ENCODE data around the gene MT1X.

MT1X gene

DNA sequence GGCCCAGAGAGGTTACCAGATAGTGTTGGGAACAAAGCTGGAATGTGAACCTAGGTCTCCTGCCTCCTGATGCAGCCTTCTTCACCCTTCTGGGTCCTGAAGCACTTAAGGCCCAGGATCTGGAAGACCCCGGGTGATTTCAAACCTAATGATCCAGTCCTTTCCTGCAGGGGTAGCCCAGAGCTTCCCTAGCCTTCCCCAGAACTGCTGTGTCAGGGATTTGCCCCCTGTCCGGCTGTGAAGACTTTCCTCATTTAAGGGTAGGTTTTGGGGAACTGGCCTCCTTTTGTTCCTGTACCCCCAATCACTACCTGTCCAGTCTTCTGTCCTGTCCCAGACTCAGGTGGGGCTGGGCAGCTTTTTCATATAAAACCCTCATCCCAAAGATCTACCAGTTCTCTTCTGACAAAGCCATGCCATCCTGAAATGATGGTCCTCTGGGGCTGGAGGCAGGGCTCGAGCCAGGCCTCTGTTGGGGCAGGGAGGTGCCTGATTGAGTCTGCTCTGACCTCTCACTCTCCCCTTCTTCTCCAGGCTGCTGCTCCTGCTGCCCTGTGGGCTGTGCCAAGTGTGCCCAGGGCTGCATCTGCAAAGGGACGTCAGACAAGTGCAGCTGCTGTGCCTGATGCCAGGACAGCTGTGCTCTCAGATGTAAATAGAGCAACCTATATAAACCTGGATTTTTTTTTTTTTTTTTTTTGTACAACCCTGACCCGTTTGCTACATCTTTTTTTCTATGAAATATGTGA, 1.3 kb downstream of the MT1X start:
- TF ChIP-seq, protein P1, sequence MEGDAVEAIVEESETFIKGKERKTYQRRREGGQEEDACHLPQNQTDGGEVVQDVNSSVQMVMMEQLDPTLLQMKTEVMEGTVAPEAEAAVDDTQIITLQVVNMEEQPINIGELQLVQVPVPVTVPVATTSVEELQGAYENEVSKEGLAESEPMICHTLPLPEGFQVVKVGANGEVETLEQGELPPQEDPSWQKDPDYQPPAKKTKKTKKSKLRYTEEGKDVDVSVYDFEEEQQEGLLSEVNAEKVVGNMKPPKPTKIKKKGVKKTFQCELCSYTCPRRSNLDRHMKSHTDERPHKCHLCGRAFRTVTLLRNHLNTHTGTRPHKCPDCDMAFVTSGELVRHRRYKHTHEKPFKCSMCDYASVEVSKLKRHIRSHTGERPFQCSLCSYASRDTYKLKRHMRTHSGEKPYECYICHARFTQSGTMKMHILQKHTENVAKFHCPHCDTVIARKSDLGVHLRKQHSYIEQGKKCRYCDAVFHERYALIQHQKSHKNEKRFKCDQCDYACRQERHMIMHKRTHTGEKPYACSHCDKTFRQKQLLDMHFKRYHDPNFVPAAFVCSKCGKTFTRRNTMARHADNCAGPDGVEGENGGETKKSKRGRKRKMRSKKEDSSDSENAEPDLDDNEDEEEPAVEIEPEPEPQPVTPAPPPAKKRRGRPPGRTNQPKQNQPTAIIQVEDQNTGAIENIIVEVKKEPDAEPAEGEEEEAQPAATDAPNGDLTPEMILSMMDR (IDR thresholded peaks at IDR 0.05; ENCODE audit: insufficient read depth, low read depth, low read length, missing control alignments): no peak
- peak overlapping the region; percentile 99 for H3K4me3 ChIP-seq (ENCODE audit: low read length)
- no peak for DNase-seq (ENCODE audit: low read depth)

GRCh38 chr16:56684256-56684925, 2.1 kb downstream of the MT1X start:
- TF ChIP-seq, protein P1 (IDR thresholded peaks at IDR 0.05; ENCODE audit: insufficient read depth, low read depth, low read length, missing control alignments): no peak
- DNase-seq (ENCODE audit: low read depth): peak; percentile 44
- peak overlapping the region; percentile 99 for H3K4me3 ChIP-seq (ENCODE audit: low read length)

DNA sequence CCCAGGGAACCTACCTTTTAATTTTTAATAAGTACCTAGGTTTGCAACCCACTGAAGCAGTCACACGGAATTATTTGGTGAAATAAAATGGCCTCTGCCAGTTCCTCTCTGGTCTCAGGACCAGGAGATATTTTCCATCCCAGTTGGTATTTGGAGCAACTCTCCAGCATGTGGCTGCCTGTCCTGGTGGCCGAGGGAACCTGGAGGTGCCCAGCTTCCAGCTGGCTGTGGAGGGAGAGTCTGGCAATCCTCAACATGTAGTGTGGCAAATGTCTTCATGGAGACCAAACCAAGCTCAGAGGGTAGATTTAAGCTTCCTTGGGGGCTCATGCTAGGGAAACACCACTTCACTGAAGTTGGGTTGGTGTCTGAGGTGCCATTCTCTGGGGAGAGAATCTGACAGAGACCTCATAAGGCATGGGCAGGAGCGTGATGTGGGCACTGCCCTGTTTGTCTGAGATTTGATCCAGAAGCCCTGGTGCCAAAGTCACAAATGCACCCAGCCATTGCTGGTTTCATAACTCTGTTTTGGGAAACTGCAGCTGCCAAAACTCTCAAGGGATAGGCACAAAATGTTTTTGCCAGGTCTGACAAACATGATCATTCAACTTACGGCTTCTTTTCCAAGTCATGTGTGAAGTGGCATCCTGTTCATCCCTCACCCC, 2.8 kb downstream of the MT1X start:
- peak overlapping the region; percentile 99 for H3K4me3 ChIP-seq (ENCODE audit: low read length)
- TF ChIP-seq, protein P1 (IDR thresholded peaks at IDR 0.05; ENCODE audit: insufficient read depth, low read depth, low read length, missing control alignments): no peak
- DNase-seq (ENCODE audit: low read depth): peak; percentile 43

- TF ChIP-seq, protein P1 (IDR thresholded peaks at IDR 0.05; ENCODE audit: insufficient read depth, low read depth, low read length, missing control alignments): no peak
- no peak for DNase-seq (ENCODE audit: low read depth)
- no peak overlapping the region for H3K4me3 ChIP-seq (ENCODE audit: low read length)
Measured at GRCh38 chr16:56686758-56687157, 4.5 kb downstream of the MT1X start.

DNA sequence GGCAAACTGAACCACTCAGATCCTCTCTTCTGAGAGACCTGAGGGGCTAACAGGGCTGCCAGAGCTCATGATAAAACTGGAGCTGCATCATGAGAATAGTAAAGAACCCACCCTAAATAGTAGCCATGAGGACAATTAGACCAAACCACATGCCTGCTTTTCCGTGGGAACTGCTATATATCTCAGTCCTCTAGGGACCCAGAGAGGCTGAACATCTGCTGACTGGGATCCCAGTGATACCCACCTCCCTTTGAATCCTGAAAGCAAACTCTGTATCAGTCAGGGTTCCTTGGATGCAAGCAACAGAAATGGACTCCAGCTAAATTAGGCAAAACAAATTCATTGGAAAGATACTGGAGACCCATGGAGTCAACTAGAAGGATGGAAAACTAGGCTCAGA, 6.5 kb downstream of the MT1X start:
- no peak for DNase-seq (ENCODE audit: low read depth)
- no peak overlapping the region for H3K4me3 ChIP-seq (ENCODE audit: low read length)
- TF ChIP-seq, protein P1 (IDR thresholded peaks at IDR 0.05; ENCODE audit: insufficient read depth, low read depth, low read length, missing control alignments): no peak

DNA sequence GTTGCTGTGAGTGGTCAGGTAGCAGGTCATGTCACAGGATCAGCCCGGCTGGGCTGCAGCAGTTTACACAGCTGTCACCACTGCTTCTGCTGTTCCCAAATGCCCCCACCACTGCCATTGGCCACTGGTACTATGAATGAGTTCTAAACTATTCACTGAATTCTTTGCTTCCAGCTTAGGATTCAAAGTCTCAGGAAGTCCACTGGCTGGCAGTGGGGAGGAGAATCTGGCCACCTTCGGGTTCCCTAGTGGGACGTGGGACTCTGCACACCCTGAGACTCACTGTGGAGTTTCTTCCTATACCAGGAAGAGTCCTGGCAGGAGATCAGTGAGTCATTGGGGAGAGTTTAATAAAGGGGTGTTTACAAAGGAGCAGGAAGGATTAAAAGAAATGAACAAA, 6.9 kb downstream of the MT1X start:
- DNase-seq (ENCODE audit: low read depth): peak; percentile 64
- no peak overlapping the region for H3K4me3 ChIP-seq (ENCODE audit: low read length)
- TF ChIP-seq, protein P1 (IDR thresholded peaks at IDR 0.05; ENCODE audit: insufficient read depth, low read depth, low read length, missing control alignments): no peak
